ENCODE results near the gene PDIA3.

DNA sequence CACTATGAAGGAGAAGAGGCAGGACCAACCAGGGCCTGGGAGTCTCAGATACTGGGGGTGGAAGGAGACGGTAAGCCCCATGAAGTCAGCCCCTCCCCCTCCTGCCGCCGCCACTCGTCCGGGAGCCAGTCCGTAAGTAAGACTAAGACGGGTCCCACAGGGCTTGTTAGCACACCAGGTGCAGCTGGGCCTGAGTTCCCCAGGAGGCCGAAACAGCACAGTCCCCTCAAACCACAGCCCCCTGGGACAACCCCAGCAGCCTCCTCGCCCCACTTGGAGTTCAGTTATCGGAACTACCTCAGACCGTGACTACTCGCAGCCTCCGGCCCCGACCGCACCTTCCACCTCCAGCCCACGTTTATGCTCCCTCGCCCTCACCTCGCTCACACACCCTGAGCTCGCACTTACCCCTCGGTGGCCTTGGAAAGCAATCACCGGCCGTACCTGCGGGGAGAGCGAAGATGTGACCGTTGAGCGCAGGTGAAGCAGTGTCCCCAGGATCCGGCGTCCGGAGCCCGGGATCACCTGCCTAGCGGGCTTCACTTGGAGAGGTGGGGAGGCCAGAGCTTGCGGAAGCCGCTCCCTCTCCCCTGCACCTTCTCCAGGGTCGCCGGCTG is 30.0 kb downstream of the PDIA3 start:
- TF ChIP-seq, protein P1, sequence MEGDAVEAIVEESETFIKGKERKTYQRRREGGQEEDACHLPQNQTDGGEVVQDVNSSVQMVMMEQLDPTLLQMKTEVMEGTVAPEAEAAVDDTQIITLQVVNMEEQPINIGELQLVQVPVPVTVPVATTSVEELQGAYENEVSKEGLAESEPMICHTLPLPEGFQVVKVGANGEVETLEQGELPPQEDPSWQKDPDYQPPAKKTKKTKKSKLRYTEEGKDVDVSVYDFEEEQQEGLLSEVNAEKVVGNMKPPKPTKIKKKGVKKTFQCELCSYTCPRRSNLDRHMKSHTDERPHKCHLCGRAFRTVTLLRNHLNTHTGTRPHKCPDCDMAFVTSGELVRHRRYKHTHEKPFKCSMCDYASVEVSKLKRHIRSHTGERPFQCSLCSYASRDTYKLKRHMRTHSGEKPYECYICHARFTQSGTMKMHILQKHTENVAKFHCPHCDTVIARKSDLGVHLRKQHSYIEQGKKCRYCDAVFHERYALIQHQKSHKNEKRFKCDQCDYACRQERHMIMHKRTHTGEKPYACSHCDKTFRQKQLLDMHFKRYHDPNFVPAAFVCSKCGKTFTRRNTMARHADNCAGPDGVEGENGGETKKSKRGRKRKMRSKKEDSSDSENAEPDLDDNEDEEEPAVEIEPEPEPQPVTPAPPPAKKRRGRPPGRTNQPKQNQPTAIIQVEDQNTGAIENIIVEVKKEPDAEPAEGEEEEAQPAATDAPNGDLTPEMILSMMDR (IDR thresholded peaks at IDR 0.05; ENCODE audit: insufficient read depth, low read depth, low read length), result no peak
- no peak for TF ChIP-seq EZH2 (IDR thresholded peaks at IDR 0.05; ENCODE audit: insufficient read depth, low read length)
